SJCRH30 (cell line): ENCODE data around the gene MGME1. TPM values are rescaled to one million over a fixed set of nuclear protein-coding genes. Genes with fewer than 3 reads are reported as not detected.

ENCODE experiments used
- DNase-seq, 2 experiments: peaks; one replicate each; pipeline ENCODE4 v3.0.0-alpha.2; 2015 to 2020
- H3K27ac ChIP-seq: fragments of 250-450 bp; sonication (Bioruptor Pico); 2 replicates; pipeline ENCODE4 v1.5.1; 2020; ENCODE audit warnings: mild to moderate bottlenecking, moderate library complexity
- H3K27me3 ChIP-seq: fragments of 250-450 bp; sonication (Bioruptor Pico); 2 replicates; pipeline ENCODE4 v1.5.1; 2020; ENCODE audit warnings: mild to moderate bottlenecking, moderate library complexity
- H3K36me3 ChIP-seq: fragments of 250-450 bp; sonication (Bioruptor Pico); 2 replicates; pipeline ENCODE4 v1.5.1; 2020; ENCODE audit warnings: mild to moderate bottlenecking, moderate library complexity
- H3K4me1 ChIP-seq: fragments of 250-450 bp; sonication (Bioruptor Pico); 2 replicates; pipeline ENCODE4 v1.5.1; 2020; ENCODE audit warnings: mild to moderate bottlenecking, moderate library complexity
- H3K4me3 ChIP-seq: fragments of 250-450 bp; sonication (Bioruptor Pico); 2 replicates; pipeline ENCODE4 v1.5.1; 2020; ENCODE audit warnings: mild to moderate bottlenecking, moderate library complexity
- H3K9me3 ChIP-seq: fragments of 250-450 bp; sonication (Bioruptor Pico); replicated peaks from 2 replicates; pipeline ENCODE4 v1.5.1; 2020; ENCODE audit warnings: mild to moderate bottlenecking, moderate library complexity
- total RNA-seq: library from RNA; depleted of rRNA; stranded (reverse); fragments of >200 nt; shearing (Covaris generic); gene quantifications from 2 replicates; pipeline ENCODE4 v1.2.3, GENCODE V29; 2014

Gene MGME1
- total RNA-seq, 1 experiment from 2014 or later, result 28.6 TPM

GRCh38 chr20:17935761-17936160 is 33.1 kb upstream of the MGME1 start:
- H3K4me1 ChIP-seq, result peaks cover 9% of the 10 kb centered on the region; the same call in 1 of the 2 replicates
- no peaks in the 10 kb centered on the region for H3K9me3 ChIP-seq
- no peak overlapping the region for H3K4me3 ChIP-seq
- H3K27me3 ChIP-seq, result no peaks in the 10 kb centered on the region
- peaks cover 4% of the 10 kb centered on the region; the same call in 1 of the 2 replicates for H3K36me3 ChIP-seq
- no peak for DNase-seq
- H3K27ac ChIP-seq, result no peak overlapping the region

GRCh38 chr20:17936286-17936760 is 32.5 kb upstream of the MGME1 start:
- DNase-seq, result no peak
- Histone ChIP-seq H3K36me3 (peaks cover 10% of the 10 kb centered on the region), H3K27ac (no peak overlapping the region), H3K27me3 (no peaks in the 10 kb centered on the region), H3K9me3 (no peaks in the 10 kb centered on the region), H3K4me3 (no peak overlapping the region), H3K4me1 (peaks cover 9% of the 10 kb centered on the region; the same call in 1 of the 2 replicates)

GRCh38 chr20:17936761-17937732 is 31.8 kb upstream of the MGME1 start:
- Histone ChIP-seq H3K9me3 (no peaks in the 10 kb centered on the region), H3K27ac (no peak overlapping the region), H3K4me3 (no peak overlapping the region), H3K4me1 (peaks cover 9% of the 10 kb centered on the region; the same call in 1 of the 2 replicates), H3K27me3 (no peaks in the 10 kb centered on the region), H3K36me3 (peaks cover 17% of the 10 kb centered on the region)
- DNase-seq, result peak in 1 of 2 experiments; percentile 36

- no peaks in the 10 kb centered on the region for H3K9me3 ChIP-seq
- H3K36me3 ChIP-seq, result peaks cover 37% of the 10 kb centered on the region
- H3K4me1 ChIP-seq, result peaks cover 9% of the 10 kb centered on the region; the same call in 1 of the 2 replicates
- no peaks in the 10 kb centered on the region for H3K27me3 ChIP-seq
- DNase-seq, result peak; percentile 63 to 74
- no peak overlapping the region for H3K27ac ChIP-seq
- H3K4me3 ChIP-seq, result no peak overlapping the region
These were observed 29.8 kb upstream of the MGME1 start for GRCh38 chr20:17938871-17939619.

- Histone ChIP-seq H3K27me3 (no peaks in the 10 kb centered on the region), H3K4me3 (no peak overlapping the region), H3K9me3 (no peaks in the 10 kb centered on the region), H3K4me1 (peaks cover 9% of the 10 kb centered on the region; the same call in 1 of the 2 replicates), H3K36me3 (peaks cover 44% of the 10 kb centered on the region), H3K27ac (no peak overlapping the region)
- DNase-seq, result no peak
These were observed 29.1 kb upstream of the MGME1 start for GRCh38 chr20:17939622-17940223.

GRCh38 chr20:17940224-17940971 is 28.4 kb upstream of the MGME1 start:
- Histone ChIP-seq H3K4me1 (peaks cover 9% of the 10 kb centered on the region; the same call in 1 of the 2 replicates), H3K36me3 (peaks cover 51% of the 10 kb centered on the region), H3K4me3 (no peak overlapping the region), H3K9me3 (no peaks in the 10 kb centered on the region), H3K27ac (no peak overlapping the region), H3K27me3 (no peaks in the 10 kb centered on the region)
- no peak for DNase-seq

GRCh38 chr20:17941087-17941825 is 27.6 kb upstream of the MGME1 start:
- H3K9me3 ChIP-seq, result no peaks in the 10 kb centered on the region
- H3K4me1 ChIP-seq, result peaks cover 6% of the 10 kb centered on the region; the same call in 1 of the 2 replicates
- H3K27me3 ChIP-seq, result no peaks in the 10 kb centered on the region
- H3K4me3 ChIP-seq, result no peak overlapping the region
- H3K36me3 ChIP-seq, result peaks cover 59% of the 10 kb centered on the region
- no peak overlapping the region for H3K27ac ChIP-seq
- no peak for DNase-seq

- H3K36me3 ChIP-seq, result peaks cover 65% of the 10 kb centered on the region
- no peak overlapping the region for H3K27ac ChIP-seq
- DNase-seq, result no peak
These were observed 27.0 kb upstream of the MGME1 start for GRCh38 chr20:17941826-17942196.

GRCh38 chr20:17943343-17943742 is 25.5 kb upstream of the MGME1 start:
- peaks cover 80% of the 10 kb centered on the region for H3K36me3 ChIP-seq
- no peak overlapping the region for H3K27ac ChIP-seq
- H3K9me3 ChIP-seq, result no peaks in the 10 kb centered on the region
- no peaks in the 10 kb centered on the region for H3K4me1 ChIP-seq
- no peak for DNase-seq
- H3K4me3 ChIP-seq, result no peak overlapping the region
- H3K27me3 ChIP-seq, result no peaks in the 10 kb centered on the region

More at GRCh38 chr20:17941826-17942196, 27.0 kb upstream of the MGME1 start:
- H3K9me3 ChIP-seq, result no peaks in the 10 kb centered on the region
- no peaks in the 10 kb centered on the region for H3K27me3 ChIP-seq
- H3K4me1 ChIP-seq, result peaks cover 6% of the 10 kb centered on the region; the same call in 1 of the 2 replicates
- no peak overlapping the region for H3K4me3 ChIP-seq

GRCh38 chr20:17944854-17945474 is 23.9 kb upstream of the MGME1 start:
- DNase-seq, result no peak
- Histone ChIP-seq H3K9me3 (no peaks in the 10 kb centered on the region), H3K27me3 (no peaks in the 10 kb centered on the region), H3K27ac (no peak overlapping the region), H3K36me3 (peaks cover 96% of the 10 kb centered on the region), H3K4me1 (no peaks in the 10 kb centered on the region), H3K4me3 (no peak overlapping the region)

GRCh38 chr20:17946040-17946439 is 22.8 kb upstream of the MGME1 start:
- DNase-seq, result no peak
- no peaks in the 10 kb centered on the region for H3K4me1 ChIP-seq
- no peaks in the 10 kb centered on the region for H3K9me3 ChIP-seq
- H3K27ac ChIP-seq, result no peak overlapping the region
- H3K27me3 ChIP-seq, result no peaks in the 10 kb centered on the region
- H3K4me3 ChIP-seq, result no peak overlapping the region
- H3K36me3 ChIP-seq, result peaks cover 100% of the 10 kb centered on the region

- Histone ChIP-seq H3K4me3 (no peak overlapping the region), H3K4me1 (no peaks in the 10 kb centered on the region), H3K36me3 (peaks cover 100% of the 10 kb centered on the region), H3K27ac (no peak overlapping the region), H3K27me3 (no peaks in the 10 kb centered on the region), H3K9me3 (no peaks in the 10 kb centered on the region)
- DNase-seq, result no peak
These were observed 22.0 kb upstream of the MGME1 start for GRCh38 chr20:17946572-17947473.
